ACHN (cell line): ENCODE measurements around the gene PLEKHO2.

ENCODE experiments used
- DNase-seq: peaks from one replicate; pipeline ENCODE4 v3.0.0-alpha.2; 2015
- in situ Hi-C: cut with HindIII; loops from 2 replicates; pipeline ENCODE4 v1.10.0; 2017; ENCODE audit warnings: low sequenced_read_pairs, low pct_ligation_motif_present, low pct_unique_long_range_greater_than_20kb

PLEKHO2 gene

GRCh38 chr15:64816452-64816851 is 25.3 kb upstream of the PLEKHO2 start:
- in situ Hi-C loops, result no loop called here
- DNase-seq, result no peak

DNA sequence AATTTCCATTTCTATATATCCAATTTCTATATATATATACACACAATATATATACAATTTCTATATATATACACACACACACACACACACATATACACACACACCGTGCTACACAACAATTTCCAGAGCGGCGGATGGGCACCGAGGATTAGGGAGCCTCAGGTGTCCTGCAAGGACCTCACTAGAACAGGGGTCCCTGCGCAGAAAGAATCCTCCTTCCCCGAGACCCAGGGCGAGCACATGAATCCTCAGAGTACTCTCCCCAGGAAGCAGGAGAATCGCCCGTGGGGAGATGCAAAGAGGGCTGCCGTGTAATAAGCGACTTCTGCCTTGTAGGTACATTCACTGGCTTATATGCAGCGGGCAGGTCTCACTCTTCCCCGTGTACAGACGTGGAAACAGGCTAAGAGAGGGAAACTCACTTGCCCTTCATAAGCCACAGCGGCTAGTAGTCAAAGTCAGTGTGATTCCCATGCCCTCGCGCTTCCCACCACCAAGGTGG is 16.7 kb upstream of the PLEKHO2 start:
- DNase-seq, result peak; percentile 8

GRCh38 chr15:64825431-64826294 is 16.1 kb upstream of the PLEKHO2 start, which contains the start of gene PIF1:
TSS of gene PIF1 (minus strand) at chr15:64825647. CDS start at chr15:64824335, 1,312 bp downstream.
- DNase-seq, result peak; percentile 97
- in situ Hi-C loops, result no loop called here

More for the DNA sequence above, 16.7 kb upstream of the PLEKHO2 start:
- in situ Hi-C loops, result no loop called here

DNA sequence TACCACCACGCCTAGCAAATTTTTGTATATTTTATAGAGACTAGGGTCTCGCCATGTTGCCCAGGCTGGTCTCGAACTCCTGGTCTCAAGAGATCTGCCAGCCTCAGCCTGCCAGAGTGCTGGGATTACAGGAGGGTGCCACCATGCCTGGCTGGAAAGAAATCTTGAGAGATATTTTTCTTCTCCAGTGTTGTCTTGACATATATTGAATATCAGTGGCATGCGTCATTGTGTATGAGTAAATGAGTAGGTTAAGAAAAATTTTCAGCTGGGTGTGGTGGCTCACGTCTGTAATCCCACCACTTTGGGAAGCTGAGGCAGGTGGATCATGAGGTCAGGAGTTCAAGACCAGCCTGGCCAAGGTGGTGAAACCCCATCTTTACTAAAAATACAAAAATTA is 12.7 kb upstream of the PLEKHO2 start:
- in situ Hi-C loops, result no loop called here
- DNase-seq, result no peak

- in situ Hi-C loops, result no loop called here
- DNase-seq, result no peak
Observed at GRCh38 chr15:64833690-64834089, 8.0 kb upstream of the PLEKHO2 start.

GRCh38 chr15:64836023-64836536 is 5.6 kb upstream of the PLEKHO2 start:
- no peak for DNase-seq
- in situ Hi-C loops, result no loop called here

- in situ Hi-C loops, result no loop called here
Observed at GRCh38 chr15:64837502-64837901, 4.2 kb upstream of the PLEKHO2 start.

GRCh38 chr15:64841060-64841343 is 713 bp upstream of the PLEKHO2 start:
- in situ Hi-C loops, result no loop called here
- no peak for DNase-seq

More at GRCh38 chr15:64837502-64837901, 4.2 kb upstream of the PLEKHO2 start:
- DNase-seq, result no peak

DNA sequence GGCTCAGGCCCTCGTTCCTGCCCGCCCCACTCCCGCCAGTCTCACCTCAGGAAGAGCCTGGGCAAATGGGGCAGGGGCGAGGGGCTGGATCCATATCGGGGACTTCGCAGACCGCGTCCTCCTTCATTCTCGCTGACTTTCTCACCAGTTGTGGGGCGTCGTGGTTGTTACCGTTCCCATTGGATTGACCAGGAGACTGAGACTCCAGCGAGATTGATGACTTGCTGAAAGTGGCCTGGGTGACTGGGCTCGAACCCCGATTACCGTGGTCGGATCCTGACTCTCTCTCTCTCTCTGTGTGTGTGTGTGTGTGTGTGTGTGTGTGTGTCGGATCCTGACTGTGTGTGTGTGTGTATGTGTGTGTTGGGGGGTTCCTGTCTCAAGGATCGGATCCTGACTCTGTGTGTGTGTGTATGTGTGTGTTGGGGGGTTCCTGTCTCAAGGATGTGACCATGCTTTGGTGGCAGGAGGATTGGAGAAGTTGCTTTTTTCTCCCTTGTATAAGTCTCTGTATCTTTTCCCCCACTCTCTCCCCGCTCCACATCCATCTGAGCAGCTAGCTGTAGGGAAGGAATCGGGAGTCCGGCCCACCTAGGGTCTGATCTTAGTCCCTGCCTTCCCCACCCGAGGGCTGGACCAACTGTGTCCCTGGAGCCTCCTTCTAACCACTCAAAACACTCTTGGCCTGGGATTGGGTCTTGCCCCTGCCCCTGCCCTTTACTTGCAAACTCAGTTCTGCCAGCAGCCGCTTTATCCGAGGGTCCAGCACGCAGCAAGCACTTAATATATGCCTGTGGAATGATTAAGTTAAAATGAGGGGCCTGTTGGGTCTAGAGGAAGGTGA is 603 bp downstream of the PLEKHO2 start:
- no peak for DNase-seq
- in situ Hi-C loops, result no loop called here

DNA sequence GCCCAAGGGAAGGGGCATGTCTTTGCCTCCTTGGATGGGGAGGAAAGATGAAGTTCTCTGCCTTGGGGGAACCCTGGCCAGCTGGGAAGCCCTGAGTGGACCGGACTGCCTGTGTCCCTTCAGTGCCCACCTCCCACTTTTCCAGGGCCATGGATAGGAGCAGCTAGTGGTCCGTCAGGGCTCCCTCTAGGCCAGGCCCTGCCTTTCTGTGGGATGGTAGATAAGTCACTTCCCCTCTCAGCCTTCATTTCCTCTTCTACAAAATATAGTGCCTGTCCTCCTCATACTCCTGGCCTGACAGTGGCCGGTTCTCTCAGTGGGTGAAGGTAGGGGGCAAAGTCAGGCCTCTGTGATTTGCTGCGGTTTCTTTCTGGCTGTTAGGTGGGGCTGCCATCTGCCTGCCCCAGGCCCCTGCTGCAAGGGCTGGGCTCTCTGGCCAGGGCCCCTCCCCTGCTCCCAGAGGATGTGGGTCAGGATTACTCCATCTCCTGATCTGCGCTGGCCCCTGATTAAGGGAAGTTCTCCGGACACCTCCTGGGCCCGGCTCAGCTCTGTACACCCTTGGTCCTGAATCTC is 1.4 kb downstream of the PLEKHO2 start:
- in situ Hi-C loops, result no loop called here
- DNase-seq, result no peak

DNA sequence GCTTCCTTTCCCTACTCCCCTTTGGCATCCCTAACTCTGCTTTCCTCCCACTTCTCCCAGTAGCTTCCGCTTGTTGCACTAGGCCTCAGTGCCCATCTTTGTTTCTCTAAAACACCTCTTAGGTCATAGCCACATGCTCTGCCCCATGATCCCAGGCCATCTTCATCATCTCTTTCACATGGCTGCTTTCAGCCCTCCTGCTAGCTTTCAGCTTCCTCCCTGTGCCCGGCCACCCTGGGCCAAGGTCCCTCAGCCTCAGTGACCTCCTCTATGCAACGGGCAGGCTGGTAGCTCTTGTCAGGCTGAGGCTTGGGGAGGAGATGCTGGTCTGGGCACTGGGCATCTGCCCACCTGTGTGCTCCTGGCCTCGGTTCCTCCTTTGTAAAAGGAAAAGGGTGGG is 2.3 kb downstream of the PLEKHO2 start:
- DNase-seq, result no peak
- in situ Hi-C loops, result no loop called here

- in situ Hi-C loops, result no loop called here
- no peak for DNase-seq
Observed at GRCh38 chr15:64844576-64845145, 2.9 kb downstream of the PLEKHO2 start.

DNA sequence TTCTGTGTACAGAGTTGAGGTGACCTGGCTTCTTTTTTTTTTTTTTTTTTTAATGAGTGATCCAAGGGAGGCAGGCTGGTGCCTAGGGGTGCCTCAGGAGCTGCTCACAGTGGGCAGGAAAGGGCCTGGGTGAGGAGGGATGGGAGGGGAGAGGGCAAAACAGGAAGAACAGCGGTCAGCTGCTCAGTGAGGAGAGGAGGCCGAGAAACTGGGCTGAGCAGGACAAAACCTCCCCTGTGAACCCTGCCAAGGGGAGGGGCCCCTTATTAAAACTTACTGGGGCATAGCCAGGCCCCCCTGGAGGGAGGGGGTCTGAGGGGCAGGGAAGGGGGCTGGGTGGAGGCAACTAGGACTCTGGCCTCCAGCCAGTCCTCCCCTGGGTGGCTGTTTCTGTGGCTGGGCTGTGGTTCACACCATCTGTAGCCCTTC is 3.5 kb downstream of the PLEKHO2 start:
- DNase-seq, result no peak
- in situ Hi-C loops, result no loop called here

DNA sequence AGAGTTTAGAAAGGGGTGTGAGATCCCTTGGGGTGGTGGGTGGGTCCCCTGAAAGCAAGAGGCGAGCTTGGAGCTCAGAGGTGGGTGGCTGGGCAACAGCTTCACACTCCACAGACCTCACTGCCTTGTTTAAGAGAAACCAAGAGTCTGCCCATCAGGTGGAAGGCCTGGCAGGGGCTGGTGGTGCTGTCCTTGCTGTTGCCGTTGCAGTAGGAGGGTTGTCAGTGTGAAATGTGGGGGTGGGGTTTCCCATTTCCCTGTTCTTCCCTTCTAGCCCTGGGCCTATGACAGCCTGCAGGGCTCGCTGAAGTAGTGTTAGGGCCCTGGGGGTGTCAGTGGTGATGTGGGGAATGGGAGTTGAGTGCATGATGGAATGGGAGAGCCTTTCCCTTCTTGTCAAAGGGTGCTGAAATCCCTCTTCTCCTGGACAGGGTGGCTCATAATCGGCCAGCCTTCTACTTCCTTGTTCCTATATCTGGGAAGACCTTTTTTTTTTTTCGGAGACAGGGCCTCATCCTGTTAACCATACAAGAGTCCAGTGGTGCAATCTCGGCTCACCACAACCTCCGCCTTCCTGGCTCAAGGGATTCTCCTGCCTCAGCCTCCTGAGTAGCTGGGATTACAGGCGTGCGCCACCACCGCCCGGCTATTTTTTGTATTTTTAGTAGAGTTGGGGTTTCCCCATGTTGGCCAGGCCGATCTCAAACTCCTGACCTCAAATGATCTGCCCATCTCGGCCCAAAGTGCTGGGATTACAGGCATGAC is 4.3 kb downstream of the PLEKHO2 start:
- in situ Hi-C loops, result no loop called here
- DNase-seq, result no peak

DNA sequence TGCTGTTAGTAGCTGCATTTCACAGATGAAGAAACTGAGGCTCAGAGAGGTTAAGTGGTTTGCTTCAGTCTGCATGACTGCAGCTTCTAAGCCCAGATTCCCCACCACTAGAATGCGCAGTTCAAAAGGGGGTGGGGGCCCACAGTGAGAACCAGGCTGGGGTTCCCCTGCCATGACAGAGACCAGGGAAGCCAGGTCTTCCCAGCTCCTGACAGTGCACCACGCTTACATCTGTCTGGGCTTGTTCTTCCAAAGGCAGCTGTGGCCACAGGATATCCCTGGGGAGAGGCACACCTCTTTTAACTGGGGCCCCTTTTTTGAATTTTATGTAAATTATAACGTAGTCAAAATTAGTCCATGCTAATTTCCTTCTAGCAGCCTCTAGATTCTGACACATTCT is 5.3 kb downstream of the PLEKHO2 start:
- in situ Hi-C loops, result no loop called here

DNA sequence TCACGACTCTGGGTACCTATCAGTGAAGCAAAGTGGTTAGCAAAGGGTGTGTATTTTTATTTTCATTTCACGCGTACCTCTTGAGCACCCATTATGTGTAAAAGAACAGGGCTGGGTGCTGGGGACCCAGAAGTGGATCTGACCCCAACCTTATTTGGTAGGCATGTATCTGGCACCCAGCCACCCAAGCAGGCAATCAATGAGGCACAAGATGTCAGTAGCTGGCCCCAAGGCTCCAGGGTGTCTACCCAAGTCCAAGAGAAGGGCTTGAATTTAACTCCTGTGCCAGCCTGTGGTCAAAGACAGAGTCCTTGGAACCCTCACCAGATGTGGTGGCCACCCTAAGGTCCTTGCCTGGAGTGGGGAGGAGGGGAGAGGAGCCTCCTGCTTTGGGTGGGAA is 5.7 kb downstream of the PLEKHO2 start:
- no peak for DNase-seq
- in situ Hi-C loops, result no loop called here

More for the DNA sequence above, 5.3 kb downstream of the PLEKHO2 start:
- no peak for DNase-seq

GRCh38 chr15:64847876-64848716 is 6.4 kb downstream of the PLEKHO2 start:
- no peak for DNase-seq
- in situ Hi-C loops, result no loop called here
